ENCODE results near the gene SPHK1.

GRCh38 chr17:76390003-76390421, 5.6 kb downstream of the SPHK1 start:
- TF ChIP-seq CTCF (IDR thresholded peaks at IDR 0.05), result no peak
- no peak for TF ChIP-seq EP300 (IDR thresholded peaks at IDR 0.05)
- TF ChIP-seq POLR2A (IDR thresholded peaks at IDR 0.05), result no peak
